Breast epithelium (tissue), 4 donors: Measurements from ENCODE around the gene SEC63. TPM values are rescaled to one million over a fixed set of nuclear protein-coding genes. Genes with fewer than 3 reads are reported as not detected.
"Not testable (repeated sequence)": the region's sequence is repeated elsewhere in the genome, so short reads cannot be mapped to it uniquely, and the experiment has no call there.

ENCODE experiments used
- DNase-seq, 2 donors: peaks; one replicate each; pipeline ENCODE4 v3.0.0-alpha.2; 2019; ENCODE audit warnings: low spot score in 2 of 2
- H3K27ac ChIP-seq, 2 donors: fragments of 200-600 bp; sonication (generic) in 1 of 2; one replicate each; pipeline ENCODE4 v1.5.1; 2016 to 2019; ENCODE audit warnings: mild to moderate bottlenecking in 1 of 2
- H3K27me3 ChIP-seq, 2 donors: fragments of 200-600 bp; sonication (generic) in 1 of 2; one replicate each; pipeline versions ENCODE4 v1.5.1 to v1.6.0; 2017 to 2019; ENCODE audit warnings: control low read depth in 1 of 2, mild to moderate bottlenecking in 1 of 2
- H3K36me3 ChIP-seq: fragments of 200-600 bp; one replicate; pipeline ENCODE4 v1.5.1; 2019
- H3K4me1 ChIP-seq, 2 donors: fragments of 200-600 bp; sonication (generic); one replicate each; pipeline ENCODE4 v1.5.1; 2016 to 2019; ENCODE audit warnings: control low read depth in 1 of 2
- H3K4me3 ChIP-seq, 3 donors: fragments of 200-600 bp; sonication (generic); 1 replicate in 2 of 3; 2 replicates in 1 of 3; pipeline ENCODE4 v1.5.1; 2016 to 2019; ENCODE audit warnings: mild to moderate bottlenecking in 3 of 3, moderate library complexity in 2 of 3
- H3K9me3 ChIP-seq, 2 donors: fragments of 200-600 bp; sonication (generic) in 1 of 2; one replicate each; pipeline ENCODE4 v1.5.1; 2016 to 2019; ENCODE audit warnings: control low read depth in 1 of 2
- CTCF ChIP-seq, 3 donors: fragments of 450-650 bp; IDR thresholded peaks; one replicate each; pipeline ENCODE4 v1.5.1; 2016 to 2017; ENCODE audit warnings: antibody characterized with exemption in 3 of 3, mild to moderate bottlenecking in 3 of 3, moderate library complexity in 3 of 3
- POLR2A ChIP-seq: fragments of 450-650 bp; IDR thresholded peaks from one replicate; pipeline ENCODE4 v1.6.1; 2016; ENCODE audit warnings: antibody characterized with exemption, mild to moderate bottlenecking, moderate library complexity
- POLR2AphosphoS5 ChIP-seq, 3 donors: sonication (generic); formaldehyde crosslinking; IDR thresholded peaks; one replicate each; pipeline ENCODE4 v1.6.1; 2017; ENCODE audit warnings: antibody characterized with exemption in 3 of 3
- intact Hi-C: fragments of 100-400 bp; cut with DNase I; formaldehyde crosslinking; loops from one replicate; pipeline ENCODE4 v1.15.1; 2023; ENCODE audit warnings: low total_unique reads
- total RNA-seq, 3 donors: library from RNA; depleted of rRNA; stranded (reverse); fragments of >200 nt; gene quantifications; one replicate each; pipeline ENCODE4 v1.1.0, GENCODE V29; 2016

SEC63 gene
- total RNA-seq, 3 donors from 2014 or later = 48.8 to 60.0 (median 58.7) TPM

GRCh38 chr6:107866606-107867301 is 91.3 kb downstream of the SEC63 start:
- peaks cover 2% of the 10 kb centered on the region for H3K36me3 ChIP-seq
- H3K9me3 ChIP-seq = no peaks in the 10 kb centered on the region
- H3K4me3 ChIP-seq = no peak overlapping the region
- intact Hi-C loops = no loop called here
- no peaks in the 10 kb centered on the region for H3K4me1 ChIP-seq
- H3K27ac ChIP-seq = no peak overlapping the region
- no peaks in the 10 kb centered on the region for H3K27me3 ChIP-seq
- DNase-seq = no peak
- TF ChIP-seq POLR2A = no peak
- no peak for TF ChIP-seq POLR2AphosphoS5 (IDR thresholded peaks at IDR 0.05)
- TF ChIP-seq CTCF (IDR thresholded peaks at IDR 0.05) = peak in 1 of 3 donors; percentile 20

- TF ChIP-seq POLR2AphosphoS5 (IDR thresholded peaks at IDR 0.05) = no peak
- no peak for TF ChIP-seq POLR2A
- TF ChIP-seq CTCF (IDR thresholded peaks at IDR 0.05) = no peak
- H3K27me3 ChIP-seq = no peaks in the 10 kb centered on the region
- H3K4me1 ChIP-seq = no peaks in the 10 kb centered on the region
- intact Hi-C loops = no loop called here
- H3K36me3 ChIP-seq = no peaks in the 10 kb centered on the region
- no peak overlapping the region for H3K27ac ChIP-seq
- H3K4me3 ChIP-seq = no peak overlapping the region
- DNase-seq = no peak
- no peaks in the 10 kb centered on the region for H3K9me3 ChIP-seq
Measured at GRCh38 chr6:107864226-107865127, 93.5 kb downstream of the SEC63 start.

GRCh38 chr6:107862383-107862782 is 95.6 kb downstream of the SEC63 start:
- Histone ChIP-seq H3K4me1 (no peaks in the 10 kb centered on the region), H3K9me3 (no peaks in the 10 kb centered on the region), H3K27ac (no peak overlapping the region), H3K36me3 (no peaks in the 10 kb centered on the region), H3K27me3 (no peaks in the 10 kb centered on the region), H3K4me3 (no peak overlapping the region)
- DNase-seq = no peak
- TF ChIP-seq POLR2A = no peak
- no peak for TF ChIP-seq CTCF (IDR thresholded peaks at IDR 0.05)
- no peak for TF ChIP-seq POLR2AphosphoS5 (IDR thresholded peaks at IDR 0.05)
- intact Hi-C loops = no loop called here

- intact Hi-C loops, DNase-seq, H3K4me1 ChIP-seq, H3K36me3 ChIP-seq, H3K27me3 ChIP-seq, H3K27ac ChIP-seq, H3K9me3 ChIP-seq, H3K4me3 ChIP-seq: not testable (repeated sequence)
Measured at GRCh38 chr6:107860963-107861362, 97.0 kb downstream of the SEC63 start.

- H3K4me1 ChIP-seq, H3K27ac ChIP-seq, H3K36me3 ChIP-seq, H3K27me3 ChIP-seq, H3K4me3 ChIP-seq, intact Hi-C loops, H3K9me3 ChIP-seq, DNase-seq: not testable (repeated sequence)
Measured at GRCh38 chr6:107860144-107860543, 97.9 kb downstream of the SEC63 start.

- Histone ChIP-seq H3K27ac (no peak overlapping the region), H3K4me1 (no peaks in the 10 kb centered on the region), H3K4me3 (no peak overlapping the region), H3K36me3 (no peaks in the 10 kb centered on the region), H3K9me3 (no peaks in the 10 kb centered on the region), H3K27me3 (no peaks in the 10 kb centered on the region)
- no peak for DNase-seq
- intact Hi-C loops = no loop called here
- no peak for TF ChIP-seq CTCF (IDR thresholded peaks at IDR 0.05)
- TF ChIP-seq POLR2AphosphoS5 (IDR thresholded peaks at IDR 0.05) = no peak
- TF ChIP-seq POLR2A = no peak
Measured at GRCh38 chr6:107853230-107853629, 104.8 kb downstream of the SEC63 start.
